Measurements from ENCODE around the gene PTCH2. TPM values are rescaled to one million over a fixed set of nuclear protein-coding genes. Genes with fewer than 3 reads are reported as not detected.

PTCH2 gene
- total and polyA plus RNA-seq, 3 experiments from 2014 or later, result 1.1 to 1.7 TPM; not detected in 1

DNA sequence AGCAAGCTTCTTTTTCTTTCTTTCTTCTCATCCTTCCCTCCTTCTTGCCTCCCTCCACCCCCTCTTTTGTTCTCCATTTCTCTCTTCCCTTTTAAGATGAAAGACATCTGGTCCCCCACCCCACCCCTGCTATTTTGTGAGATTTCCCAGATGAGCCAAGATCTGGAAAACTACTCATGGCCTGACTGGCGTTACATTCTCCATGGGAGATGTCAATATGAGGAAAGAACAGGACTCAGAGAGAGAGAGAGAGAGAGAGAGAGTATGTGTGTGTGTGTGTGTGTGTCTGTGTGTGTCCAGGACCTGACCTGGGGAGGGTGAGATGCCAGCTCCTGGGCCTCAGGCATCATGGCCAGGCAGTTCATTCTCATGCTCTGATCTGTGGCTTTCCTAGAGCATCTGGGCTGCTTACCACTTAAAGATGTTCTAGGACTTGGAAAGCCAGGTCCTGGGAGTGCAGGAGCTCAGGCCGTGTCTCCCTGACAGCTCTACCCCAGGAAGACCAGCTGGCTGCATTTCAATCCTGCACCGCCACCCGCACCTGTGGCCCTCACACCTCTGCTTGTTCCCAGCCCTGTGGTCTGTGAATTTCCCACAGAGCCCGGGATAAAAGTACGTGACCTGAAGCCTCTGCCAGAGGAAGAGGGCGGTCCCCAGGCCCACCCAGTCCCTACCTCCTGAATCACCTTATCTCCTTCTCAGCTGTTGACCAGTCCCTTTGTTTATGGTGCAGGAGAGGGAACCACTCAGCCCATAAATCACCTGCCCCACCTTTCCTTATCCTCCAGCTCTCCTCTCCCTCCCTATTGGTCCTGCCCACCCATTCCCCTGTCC lies 51.9 kb downstream of the PTCH2 start:
- no peak overlapping the region for H3K27ac ChIP-seq (ENCODE audit: low read depth, low read length)
- H3K4me3 Mint-ChIP-seq, result no peak overlapping the region
- no peaks in the 10 kb centered on the region for H3K36me3 ChIP-seq (ENCODE audit: insufficient read depth, low read length)
- no peak overlapping the region for H3K4me3 ChIP-seq (ENCODE audit: low read length)
- H3K27me3 ChIP-seq (ENCODE audit: insufficient read depth, low read length, poor library complexity, severe bottlenecking), result no peaks in the 10 kb centered on the region
- no peaks in the 10 kb centered on the region for H3K27me3 Mint-ChIP-seq
- H3K4me1 Mint-ChIP-seq, result peaks cover 4 to 8% (median 5%) of the 10 kb centered on the region in 3 donors
- no peaks in the 10 kb centered on the region for H3K9me3 ChIP-seq (ENCODE audit: low read length)
- H3K27ac Mint-ChIP-seq, result peak overlapping the region in 2 of 8 donors; percentile 44 to 76
- no peaks in the 10 kb centered on the region for H3K9me3 Mint-ChIP-seq
- ChIA-PET POLR2A (interaction anchor here (1.2 to 1.8 kb wide), 2 partner anchors 16 to 28 kb away, joined by 4 to 6 read pairs; partner anchors contain the start of gene RPS8), CTCF (interaction anchor here (1.4 to 4.6 kb wide), 7 partner anchors 8 to 223 kb away, joined by 3 to 30 read pairs (median 7); partner anchors contain the start of genes HECTD3, PLK3, RPS8 and UROD)
- DNase-seq, result no peak
- peaks cover 6% of the 10 kb centered on the region for H3K4me1 ChIP-seq (ENCODE audit: insufficient read depth, low read length)
- H3K36me3 Mint-ChIP-seq, result no peaks in the 10 kb centered on the region

DNA sequence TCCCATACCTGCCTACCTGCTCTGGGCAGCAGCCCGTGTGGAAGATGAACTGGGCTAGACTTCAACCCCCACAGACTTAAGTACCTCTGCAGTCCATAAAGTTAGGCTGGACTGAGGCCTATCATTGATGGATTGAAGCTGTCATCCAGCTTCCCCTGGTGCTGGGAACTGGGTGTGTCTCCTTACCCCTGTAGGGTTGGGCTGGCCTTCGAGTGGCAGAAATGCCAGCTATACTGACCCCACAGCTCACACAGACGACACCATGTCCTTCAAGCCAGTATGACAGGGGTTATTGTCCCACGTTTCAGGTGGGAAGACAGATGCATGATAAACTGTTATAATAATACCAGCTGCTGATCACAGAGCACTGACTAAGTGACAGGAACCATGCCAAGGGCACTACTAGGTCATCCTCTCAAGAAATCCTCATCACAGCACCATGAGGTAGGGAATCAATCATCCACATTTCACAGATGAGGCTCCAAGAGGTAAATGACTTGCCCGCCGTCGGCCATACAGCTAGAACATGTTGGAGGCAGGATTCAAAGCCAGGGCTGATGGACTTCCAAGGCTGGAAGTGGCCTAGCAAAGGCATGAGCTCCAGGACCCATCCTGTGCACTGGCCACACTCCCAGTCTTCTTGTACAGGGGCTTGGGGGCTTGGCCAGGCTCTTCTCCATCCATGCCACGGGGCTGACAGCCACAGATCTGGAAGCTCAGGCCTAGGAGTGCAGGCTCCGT lies 54.8 kb downstream of the PTCH2 start, which contains the start of gene BEST4:
Gene BEST4, minus strand, starts transcription at position 51 of the 741 bp plus-strand sequence. CDS start 465 bp downstream, outside the sequence.
- Mint-ChIP-seq H3K4me3 (peak within 1 kb of the TSS in 2 of 7 donors; percentile 24 to 52), H3K4me1 (peaks cover 26 to 30% (median 27%) of the 10 kb centered on the region in 3 donors), H3K36me3 (peaks cover 0 to under 1% (median 0%) of the 10 kb centered on the region in 3 donors), H3K27ac (peak within 1 kb of the TSS in 6 of 8 donors; percentile 36 to 74 (median 52)), H3K9me3 (no peaks in the 10 kb centered on the region), H3K27me3 (no peaks in the 10 kb centered on the region)
- Histone ChIP-seq H3K4me1 (ENCODE audit: insufficient read depth, low read length) (peaks cover 29% of the 10 kb centered on the region), H3K4me3 (ENCODE audit: low read length) (no peak within 1 kb of the TSS), H3K36me3 (ENCODE audit: insufficient read depth, low read length) (no peaks in the 10 kb centered on the region), H3K27me3 (ENCODE audit: insufficient read depth, low read length, poor library complexity, severe bottlenecking) (no peaks in the 10 kb centered on the region), H3K27ac (ENCODE audit: low read depth, low read length) (no peak within 1 kb of the TSS), H3K9me3 (ENCODE audit: low read length) (no peaks in the 10 kb centered on the region)
- no peak for DNase-seq
- POLR2A ChIA-PET, result interaction anchor here (0.7 to 5.8 kb wide), 4 partner anchors 12 to 465 kb away, joined by 3 to 49 read pairs (median 10); partner anchors contain the start of genes PLK3 and RPS8
- CTCF ChIA-PET, result interaction anchor here (0.9 to 5.9 kb wide), 6 partner anchors 11 to 224 kb away, joined by 3 to 39 read pairs (median 10); partner anchors contain the start of genes BTBD19, DYNLT4, HECTD3 and PLK3

DNA sequence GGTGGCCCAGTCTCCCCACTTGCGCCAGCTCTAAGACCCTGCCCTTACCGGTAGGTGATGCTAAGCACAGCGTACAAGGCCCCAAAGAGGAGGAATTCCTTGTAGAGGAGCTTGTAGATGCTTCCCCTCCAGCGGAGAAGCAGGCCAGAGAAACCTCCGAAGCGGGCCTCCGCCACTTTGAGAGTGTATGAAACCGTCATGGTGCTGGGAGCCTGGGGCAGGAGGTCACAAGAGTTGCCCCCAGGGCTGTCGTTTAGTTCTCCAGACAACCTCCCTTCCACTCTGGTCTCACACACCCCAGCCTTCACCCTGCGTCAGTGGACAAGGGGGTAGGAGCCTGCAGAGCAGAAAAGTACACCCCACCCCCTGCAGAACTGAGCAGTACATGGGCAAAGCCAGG lies 55.5 kb downstream of the PTCH2 start:
- H3K4me1 Mint-ChIP-seq, result peaks cover 27 to 36% (median 30%) of the 10 kb centered on the region in 3 donors
- no peak overlapping the region for H3K4me3 Mint-ChIP-seq
- Histone ChIP-seq H3K9me3 (ENCODE audit: low read length) (no peaks in the 10 kb centered on the region), H3K4me1 (ENCODE audit: insufficient read depth, low read length) (peaks cover 29% of the 10 kb centered on the region), H3K27me3 (ENCODE audit: insufficient read depth, low read length, poor library complexity, severe bottlenecking) (no peaks in the 10 kb centered on the region), H3K27ac (ENCODE audit: low read depth, low read length) (no peak overlapping the region), H3K36me3 (ENCODE audit: insufficient read depth, low read length) (no peaks in the 10 kb centered on the region), H3K4me3 (ENCODE audit: low read length) (no peak overlapping the region)
- ChIA-PET CTCF (interaction anchor here (0.8 to 5.9 kb wide), 11 partner anchors 9 to 225 kb away, joined by 3 to 39 read pairs (median 5); partner anchors contain the start of genes BTBD19, DYNLT4, HECTD3 and PLK3), POLR2A (interaction anchor here (0.8 to 5.8 kb wide), 3 partner anchors 12 to 32 kb away, joined by 3 to 49 read pairs (median 12); partner anchors contain the start of genes PLK3 and RPS8)
- H3K36me3 Mint-ChIP-seq, result peaks cover 0 to 2% (median 0%) of the 10 kb centered on the region in 3 donors
- no peaks in the 10 kb centered on the region for H3K27me3 Mint-ChIP-seq
- no peaks in the 10 kb centered on the region for H3K9me3 Mint-ChIP-seq
- peak overlapping the region in 1 of 8 donors; percentile 72 for H3K27ac Mint-ChIP-seq
- DNase-seq, result no peak

DNA sequence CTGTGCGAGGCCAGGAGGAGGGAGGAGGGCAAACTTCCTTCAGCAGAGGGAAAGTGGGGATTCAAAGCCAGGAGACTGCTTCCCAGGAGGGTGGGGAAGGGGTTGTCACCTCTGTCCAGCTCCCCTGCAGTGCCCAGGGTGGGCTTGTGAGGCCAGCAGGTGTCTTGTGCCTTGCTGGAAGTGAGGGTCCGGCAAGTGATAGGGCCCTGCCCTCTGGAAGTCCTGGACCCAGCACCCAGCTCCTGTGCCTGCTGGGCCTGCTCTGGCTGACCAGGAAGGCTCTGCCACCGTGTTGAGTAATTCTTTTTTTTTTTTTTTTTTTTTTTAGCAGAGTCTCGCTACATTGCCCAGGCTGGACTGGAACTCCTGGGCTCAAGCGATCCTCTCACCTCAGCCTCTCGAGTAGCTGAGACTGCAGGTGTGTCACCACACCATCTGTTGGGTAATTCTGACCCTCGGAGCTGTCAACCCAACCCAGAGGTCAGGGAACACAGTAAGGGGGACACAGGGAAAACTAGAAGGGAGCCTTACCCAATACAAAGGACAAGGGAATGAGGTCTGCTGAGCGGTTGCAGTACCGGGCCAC lies 56.1 kb downstream of the PTCH2 start:
- peaks cover 0 to 4% (median 0%) of the 10 kb centered on the region in 3 donors for H3K36me3 Mint-ChIP-seq
- H3K4me3 Mint-ChIP-seq, result peak overlapping the region; percentile 76 to 93 (median 81)
- no peak overlapping the region for H3K27ac ChIP-seq (ENCODE audit: low read depth, low read length)
- peaks cover 29% of the 10 kb centered on the region for H3K4me1 ChIP-seq (ENCODE audit: insufficient read depth, low read length)
- no peaks in the 10 kb centered on the region for H3K36me3 ChIP-seq (ENCODE audit: insufficient read depth, low read length)
- DNase-seq, result no peak
- peak overlapping the region; percentile 74 for H3K4me3 ChIP-seq (ENCODE audit: low read length)
- H3K27ac Mint-ChIP-seq, result peak overlapping the region; percentile 77 to 98 (median 87)
- H3K4me1 Mint-ChIP-seq, result peaks cover 27 to 36% (median 30%) of the 10 kb centered on the region in 3 donors
- no peaks in the 10 kb centered on the region for H3K9me3 Mint-ChIP-seq
- no peaks in the 10 kb centered on the region for H3K27me3 ChIP-seq (ENCODE audit: insufficient read depth, low read length, poor library complexity, severe bottlenecking)
- ChIA-PET POLR2A (interaction anchor here (0.6 to 5.8 kb wide), 6 partner anchors 11 to 225 kb away, joined by 3 to 49 read pairs (median 4); partner anchors contain the start of genes DYNLT4, PLK3, RPS8 and UROD), CTCF (interaction anchor here (0.6 to 5.9 kb wide), 16 partner anchors 9 to 517 kb away, joined by 3 to 39 read pairs (median 3); partner anchors contain the start of genes BTBD19, DYNLT4, HECTD3 and PLK3)
- H3K9me3 ChIP-seq (ENCODE audit: low read length), result no peaks in the 10 kb centered on the region
- H3K27me3 Mint-ChIP-seq, result no peaks in the 10 kb centered on the region

DNA sequence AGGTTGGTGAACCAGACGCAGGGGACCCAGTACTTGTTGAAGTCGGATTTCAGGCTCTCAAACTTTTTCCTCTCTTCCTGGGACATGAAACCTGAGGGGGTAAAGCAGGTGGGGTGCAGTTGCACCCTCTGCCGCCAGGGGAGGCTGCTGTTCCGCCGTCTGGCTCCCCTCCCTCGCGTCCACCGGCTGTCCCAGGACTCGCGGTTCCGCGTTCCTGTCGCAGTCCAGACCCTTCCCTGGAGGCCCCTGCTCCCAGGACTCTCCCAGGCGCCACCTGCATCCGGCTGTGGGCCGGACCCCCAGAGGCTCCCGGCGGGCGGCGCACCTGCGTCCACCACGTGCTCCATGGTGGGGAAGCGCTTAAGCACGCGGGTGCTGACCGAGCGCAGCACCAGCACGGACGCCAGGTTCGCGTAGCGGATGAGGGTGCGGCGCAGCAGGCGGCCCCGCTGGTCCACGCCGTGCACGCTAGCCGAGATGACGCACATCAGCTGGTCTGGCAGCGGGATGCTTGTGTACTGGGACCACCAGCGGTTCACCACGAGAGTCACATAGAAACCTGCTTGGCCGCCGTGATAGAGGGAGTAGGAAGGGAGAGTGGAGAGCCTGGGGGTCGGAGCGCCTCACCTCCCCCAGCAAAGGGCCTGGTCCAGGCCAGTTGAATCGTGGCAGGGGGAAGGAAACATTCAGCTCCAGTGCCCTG lies 56.8 kb downstream of the PTCH2 start:
- peaks cover 4% of the 10 kb centered on the region for H3K36me3 ChIP-seq (ENCODE audit: insufficient read depth, low read length)
- Mint-ChIP-seq H3K4me3 (peak overlapping the region; percentile 76 to 93 (median 81)), H3K9me3 (no peaks in the 10 kb centered on the region), H3K27me3 (no peaks in the 10 kb centered on the region), H3K36me3 (peaks cover under 1 to 8% (median 4%) of the 10 kb centered on the region in 3 donors), H3K27ac (peak overlapping the region; percentile 77 to 98 (median 87)), H3K4me1 (peaks cover 27 to 36% (median 30%) of the 10 kb centered on the region in 3 donors)
- ChIA-PET POLR2A (interaction anchor here (0.6 to 5.8 kb wide), 5 partner anchors 10 to 226 kb away, joined by 3 to 49 read pairs (median 4); partner anchors contain the start of genes DYNLT4, PLK3, RPS8 and UROD), CTCF (interaction anchor here (0.6 to 5.9 kb wide), 22 partner anchors 8 to 726 kb away, joined by 3 to 39 read pairs (median 4); partner anchors contain the start of genes BTBD19, DYNLT4, HECTD3 and PLK3)
- no peaks in the 10 kb centered on the region for H3K9me3 ChIP-seq (ENCODE audit: low read length)
- peak; percentile 71 to 83 (median 77) for DNase-seq
- H3K27me3 ChIP-seq (ENCODE audit: insufficient read depth, low read length, poor library complexity, severe bottlenecking), result no peaks in the 10 kb centered on the region
- peaks cover 29% of the 10 kb centered on the region for H3K4me1 ChIP-seq (ENCODE audit: insufficient read depth, low read length)
- H3K4me3 ChIP-seq (ENCODE audit: low read length), result peak overlapping the region; percentile 74
- no peak overlapping the region for H3K27ac ChIP-seq (ENCODE audit: low read depth, low read length)

DNA sequence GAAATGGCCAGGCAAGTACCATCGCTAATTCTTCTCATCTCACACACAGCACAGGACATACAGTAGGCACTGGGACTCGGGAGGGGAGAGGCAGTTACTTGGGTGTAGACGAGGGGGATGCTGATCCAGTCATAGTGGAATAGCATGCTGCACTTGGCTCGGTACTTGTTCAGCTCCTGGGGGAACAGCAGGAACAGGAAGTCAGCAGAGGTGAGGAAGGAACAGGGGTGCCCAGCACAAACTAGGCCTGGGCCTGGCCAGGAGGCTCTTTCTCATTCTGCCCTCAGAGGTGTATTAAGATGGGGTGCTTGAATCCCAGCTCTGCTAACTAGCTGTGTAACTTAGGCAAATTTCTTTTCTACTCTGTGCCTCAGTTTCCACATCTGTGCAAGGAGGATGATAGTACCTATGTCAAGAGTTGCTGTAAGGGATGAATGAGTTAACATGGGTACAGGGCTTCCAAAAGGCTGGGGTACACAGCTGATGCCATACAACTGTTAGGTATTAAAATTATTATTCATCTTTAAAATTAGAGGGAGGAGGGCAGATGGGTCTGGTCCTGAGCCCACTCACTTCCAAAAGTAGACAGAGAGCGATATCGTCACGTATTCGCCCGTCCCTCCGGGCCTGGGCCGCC lies 57.4 kb downstream of the PTCH2 start:
- Histone ChIP-seq H3K4me1 (ENCODE audit: insufficient read depth, low read length) (peaks cover 29% of the 10 kb centered on the region), H3K27me3 (ENCODE audit: insufficient read depth, low read length, poor library complexity, severe bottlenecking) (no peaks in the 10 kb centered on the region), H3K36me3 (ENCODE audit: insufficient read depth, low read length) (peaks cover 5% of the 10 kb centered on the region), H3K4me3 (ENCODE audit: low read length) (peak overlapping the region; percentile 74), H3K9me3 (ENCODE audit: low read length) (no peaks in the 10 kb centered on the region), H3K27ac (ENCODE audit: low read depth, low read length) (no peak overlapping the region)
- H3K36me3 Mint-ChIP-seq, result peaks cover 2 to 15% (median 5%) of the 10 kb centered on the region in 3 donors
- POLR2A ChIA-PET, result interaction anchor here (1.2 to 5.8 kb wide), 4 partner anchors 10 to 226 kb away, joined by 4 to 49 read pairs (median 6); partner anchors contain the start of genes PLK3, RPS8 and UROD
- H3K9me3 Mint-ChIP-seq, result no peaks in the 10 kb centered on the region
- H3K27me3 Mint-ChIP-seq, result no peaks in the 10 kb centered on the region
- no peak for DNase-seq
- peaks cover 27 to 36% (median 30%) of the 10 kb centered on the region in 3 donors for H3K4me1 Mint-ChIP-seq
- H3K4me3 Mint-ChIP-seq, result peak overlapping the region; percentile 76 to 93 (median 82)
- CTCF ChIA-PET, result interaction anchor here (0.6 to 5.9 kb wide), 13 partner anchors 9 to 726 kb away, joined by 3 to 39 read pairs (median 5); partner anchors contain the start of genes BTBD19, DYNLT4, HECTD3 and PLK3
- H3K27ac Mint-ChIP-seq, result peak overlapping the region; percentile 54 to 98 (median 83)
